Smooth muscle cell (in vitro differentiated cells): ENCODE data around the gene TXK. TPM values are rescaled to one million over a fixed set of nuclear protein-coding genes. Genes with fewer than 3 reads are reported as not detected.

Source experiments
- DNase-seq: peaks from one replicate; lab custom pipeline; 2025; ENCODE audit not compliant: unreplicated experiment; lab: John Stamatoyannopoulos, UW
- H2AFZ ChIP-seq: fragments of 200-600 bp; sonication (generic); 2 replicates; pipeline ENCODE4 v1.6.0; 2016; ENCODE audit warnings: antibody characterized with exemption, low read depth, mild to moderate bottlenecking
- H3F3A ChIP-seq: fragments of 200-600 bp; sonication (generic); 2 replicates; pipeline ENCODE4 v1.6.0; 2017; ENCODE audit warnings: antibody characterized with exemption, low read depth
- H3K27ac ChIP-seq: fragments of 200-600 bp; sonication (generic); 2 replicates; pipeline ENCODE4 v1.5.1; 2016; ENCODE audit warnings: low read depth, mild to moderate bottlenecking
- H3K27me3 ChIP-seq: fragments of 200-600 bp; sonication (generic); 2 replicates; pipeline ENCODE4 v1.6.1; 2016; ENCODE audit warnings: low read depth, mild to moderate bottlenecking
- H3K36me3 ChIP-seq: fragments of 200-600 bp; sonication (generic); 2 replicates; pipeline ENCODE4 v1.5.1; 2016; ENCODE audit warnings: low read depth
- H3K4me1 ChIP-seq: fragments of 200-600 bp; sonication (generic); 2 replicates; pipeline ENCODE4 v1.5.1; 2016; ENCODE audit warnings: low read depth
- H3K4me2 ChIP-seq: fragments of 200-600 bp; sonication (generic); 2 replicates; pipeline ENCODE4 v1.6.0; 2016; ENCODE audit warnings: mild to moderate bottlenecking
- H3K4me3 ChIP-seq: fragments of 200-600 bp; sonication (generic); 2 replicates; pipeline ENCODE4 v1.5.1; 2016; ENCODE audit warnings: mild to moderate bottlenecking
- H3K79me2 ChIP-seq: fragments of 200-600 bp; sonication (generic); 2 replicates; pipeline ENCODE4 v1.6.0; 2016; ENCODE audit warnings: low read depth, mild to moderate bottlenecking
- H3K9ac ChIP-seq: fragments of 200-600 bp; sonication (generic); 2 replicates; pipeline ENCODE4 v1.6.0; 2016; ENCODE audit warnings: low read depth
- H3K9me3 ChIP-seq: fragments of 200-600 bp; sonication (generic); replicated peaks from 2 replicates; pipeline ENCODE4 v1.5.1; 2016; ENCODE audit warnings: low read depth
- H4K20me1 ChIP-seq: fragments of 200-600 bp; sonication (generic); 2 replicates; pipeline ENCODE4 v1.6.0; 2016; ENCODE audit warnings: low read depth
- CTCF ChIP-seq: fragments of 200-600 bp; sonication (generic); IDR thresholded peaks from 2 replicates; pipeline ENCODE4 v1.5.1; 2017; ENCODE audit warnings: borderline replicate concordance, mild to moderate bottlenecking, antibody characterized with exemption; ENCODE audit not compliant: insufficient read depth, poor library complexity, severe bottlenecking
- WGBS: methylation state at CpG from one replicate; pipeline ENCODE4 v1.1.7; 2016; ENCODE audit warnings: low lambda C conversion rate; 5-methylcytosine and 5-hydroxymethylcytosine counted together
- polyA plus RNA-seq: library from polyadenylated mRNA; unstranded; fragments of >200 nt; fragmentation: Nextera tagmentation; extraction: Ambion mirVana; gene quantifications from 2 replicates; pipeline ENCODE4 v1.2.1, GENCODE V29; 2016
- total RNA-seq: library from RNA; depleted of rRNA; stranded (reverse); fragments of >200 nt; gene quantifications from 2 replicates; pipeline ENCODE4 v1.2.3, GENCODE V29; 2014

Gene TXK
- total and polyA plus RNA-seq, 2 experiments from 2014 or later = 0.09 TPM; not detected in 1

- 96% methylated on average over 8 of the region's 8 CpGs for WGBS
- TF ChIP-seq CTCF = no peak
Observed at GRCh38 chr4:48049483-48049882, 84.6 kb downstream of the TXK start.

GRCh38 chr4:48047896-48048295 is 86.2 kb downstream of the TXK start:
- Histone ChIP-seq H4K20me1 (no peaks in the 10 kb centered on the region), H2AFZ (no peak overlapping the region), H3K4me2 (no peak overlapping the region), H3K27me3 (no peaks in the 10 kb centered on the region), H3K9me3 (no peaks in the 10 kb centered on the region), H3K79me2 (no peaks in the 10 kb centered on the region), H3K9ac (no peak overlapping the region), H3K36me3 (no peaks in the 10 kb centered on the region), H3F3A (no peaks in the 10 kb centered on the region), H3K27ac (no peak overlapping the region), H3K4me1 (no peaks in the 10 kb centered on the region), H3K4me3 (no peak overlapping the region)
- no peak for TF ChIP-seq CTCF
- 100% methylated on average over 1 of the region's 1 CpG for WGBS
- DNase-seq = no peak

More at GRCh38 chr4:48049483-48049882, 84.6 kb downstream of the TXK start:
- no peaks in the 10 kb centered on the region for H4K20me1 ChIP-seq
- no peak overlapping the region for H2AFZ ChIP-seq
- H3K27me3 ChIP-seq = no peaks in the 10 kb centered on the region
- no peaks in the 10 kb centered on the region for H3K4me1 ChIP-seq
- no peaks in the 10 kb centered on the region for H3K36me3 ChIP-seq
- no peak for DNase-seq
- no peak overlapping the region for H3K9ac ChIP-seq
- no peak overlapping the region for H3K4me3 ChIP-seq
- no peaks in the 10 kb centered on the region for H3K9me3 ChIP-seq
- no peaks in the 10 kb centered on the region for H3K79me2 ChIP-seq
- H3F3A ChIP-seq = no peaks in the 10 kb centered on the region
- no peak overlapping the region for H3K27ac ChIP-seq
- no peak overlapping the region for H3K4me2 ChIP-seq

DNA sequence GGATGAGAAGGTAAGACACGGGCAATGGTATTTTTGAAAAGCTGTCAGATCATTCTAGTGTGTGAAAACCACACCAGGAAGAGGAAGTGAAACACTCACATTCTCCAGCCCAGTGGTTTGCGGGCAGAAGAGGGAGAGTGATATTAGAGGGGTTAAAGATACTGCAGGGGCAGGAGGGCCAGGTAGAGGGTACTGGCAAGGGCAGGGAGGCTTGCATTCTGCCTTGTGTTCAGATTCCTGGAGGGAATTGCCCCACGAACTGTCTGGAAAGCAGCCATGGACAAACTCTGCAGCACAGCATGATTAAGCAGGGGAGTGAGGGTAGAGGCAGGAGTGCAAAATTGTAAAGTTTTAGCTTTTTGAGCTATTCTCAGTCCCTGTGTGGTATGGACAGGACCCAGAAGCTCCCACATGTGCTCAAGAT is 86.6 kb downstream of the TXK start:
- H2AFZ ChIP-seq = no peak overlapping the region
- H3F3A ChIP-seq = no peaks in the 10 kb centered on the region
- H3K9me3 ChIP-seq = no peaks in the 10 kb centered on the region
- no peak for DNase-seq
- no peak overlapping the region for H3K4me3 ChIP-seq
- no peak overlapping the region for H3K4me2 ChIP-seq
- H3K79me2 ChIP-seq = no peaks in the 10 kb centered on the region
- H3K4me1 ChIP-seq = no peaks in the 10 kb centered on the region
- H3K9ac ChIP-seq = no peak overlapping the region
- no peaks in the 10 kb centered on the region for H3K36me3 ChIP-seq
- no peaks in the 10 kb centered on the region for H3K27me3 ChIP-seq
- WGBS = 66% methylated on average over 3 of the region's 3 CpGs
- no peak overlapping the region for H3K27ac ChIP-seq
- TF ChIP-seq CTCF = no peak
- no peaks in the 10 kb centered on the region for H4K20me1 ChIP-seq

GRCh38 chr4:48046059-48046458 is 88.0 kb downstream of the TXK start:
- Histone ChIP-seq H3K4me2 (no peak overlapping the region), H2AFZ (no peak overlapping the region), H3F3A (no peaks in the 10 kb centered on the region), H4K20me1 (no peaks in the 10 kb centered on the region), H3K27ac (no peak overlapping the region), H3K9ac (no peak overlapping the region), H3K36me3 (no peaks in the 10 kb centered on the region), H3K9me3 (no peaks in the 10 kb centered on the region), H3K79me2 (no peaks in the 10 kb centered on the region), H3K4me1 (no peaks in the 10 kb centered on the region), H3K4me3 (no peak overlapping the region), H3K27me3 (no peaks in the 10 kb centered on the region)
- TF ChIP-seq CTCF = no peak
- 89% methylated on average over 3 of the region's 3 CpGs for WGBS
- DNase-seq = no peak
